Stomach (tissue), 4 donors: ENCODE data around the gene DCLK1.

ENCODE experiments used
- POLR2A ChIP-seq, 4 donors: fragments of 450-650 bp; IDR thresholded peaks; one replicate each; pipeline ENCODE4 v1.6.1; 2016; ENCODE audit warnings: antibody characterized with exemption in 4 of 4, control low read depth in 2 of 4, mild to moderate bottlenecking in 1 of 4, moderate library complexity in 1 of 4
- TF ChIP-seq, protein P1 (sequence below), 7 experiments: fragments of 450-650 bp in 4 of 7; fragments of 200-600 bp in 3 of 7; sonication (generic) in 3 of 7; IDR thresholded peaks; one replicate each; pipeline ENCODE4 v1.5.1; 2016 to 2019; ENCODE audit warnings: antibody characterized with exemption in 7 of 7, control low read depth in 2 of 7, mild to moderate bottlenecking in 1 of 7

DNA sequence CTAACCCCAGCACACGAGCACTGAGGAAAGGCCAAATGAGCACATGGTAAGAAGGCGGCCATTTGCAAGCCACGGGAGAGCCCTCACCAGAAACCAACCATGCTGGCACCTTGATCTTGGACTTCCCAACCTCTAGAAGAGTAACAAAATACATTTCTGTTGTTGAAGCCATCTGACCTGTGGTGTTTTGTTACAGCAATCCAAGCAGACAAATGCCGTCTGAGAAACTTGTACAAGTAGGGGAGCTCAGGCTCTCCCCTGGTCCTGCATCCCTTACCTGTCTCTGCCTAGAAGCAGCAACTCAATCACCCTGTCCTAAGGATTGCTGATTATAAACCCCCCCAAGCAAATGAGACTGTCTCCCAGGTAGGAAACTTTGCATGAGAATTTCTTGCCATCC is 399.7 kb downstream of the DCLK1 start:
- TF ChIP-seq POLR2A (IDR thresholded peaks at IDR 0.05), result no peak
- TF ChIP-seq, protein P1, sequence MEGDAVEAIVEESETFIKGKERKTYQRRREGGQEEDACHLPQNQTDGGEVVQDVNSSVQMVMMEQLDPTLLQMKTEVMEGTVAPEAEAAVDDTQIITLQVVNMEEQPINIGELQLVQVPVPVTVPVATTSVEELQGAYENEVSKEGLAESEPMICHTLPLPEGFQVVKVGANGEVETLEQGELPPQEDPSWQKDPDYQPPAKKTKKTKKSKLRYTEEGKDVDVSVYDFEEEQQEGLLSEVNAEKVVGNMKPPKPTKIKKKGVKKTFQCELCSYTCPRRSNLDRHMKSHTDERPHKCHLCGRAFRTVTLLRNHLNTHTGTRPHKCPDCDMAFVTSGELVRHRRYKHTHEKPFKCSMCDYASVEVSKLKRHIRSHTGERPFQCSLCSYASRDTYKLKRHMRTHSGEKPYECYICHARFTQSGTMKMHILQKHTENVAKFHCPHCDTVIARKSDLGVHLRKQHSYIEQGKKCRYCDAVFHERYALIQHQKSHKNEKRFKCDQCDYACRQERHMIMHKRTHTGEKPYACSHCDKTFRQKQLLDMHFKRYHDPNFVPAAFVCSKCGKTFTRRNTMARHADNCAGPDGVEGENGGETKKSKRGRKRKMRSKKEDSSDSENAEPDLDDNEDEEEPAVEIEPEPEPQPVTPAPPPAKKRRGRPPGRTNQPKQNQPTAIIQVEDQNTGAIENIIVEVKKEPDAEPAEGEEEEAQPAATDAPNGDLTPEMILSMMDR (IDR thresholded peaks at IDR 0.05), result no peak
